ENCODE data around the gene JMY.

Gene JMY

GRCh38 chr5:79297661-79298060 is 61.7 kb downstream of the JMY start:
- no peak for TF ChIP-seq CTCF (IDR thresholded peaks at IDR 0.05)
- Histone ChIP-seq H3K4me1 (no peaks in the 10 kb centered on the region), H3K4me3 (no peak overlapping the region), H3K36me3 (peaks cover 20 to 52% (median 21%) of the 10 kb centered on the region in 3 donors), H3K27me3 (no peaks in the 10 kb centered on the region), H3K27ac (no peak overlapping the region), H3K9me3 (no peaks in the 10 kb centered on the region)
- intact Hi-C loops (cut with DNase I; ENCODE audit: low total_unique reads): no loop called here
- DNase-seq: no peak

- Histone ChIP-seq H3K4me1 (no peaks in the 10 kb centered on the region), H3K36me3 (peaks cover 25 to 79% (median 27%) of the 10 kb centered on the region in 3 donors), H3K9me3 (no peaks in the 10 kb centered on the region), H3K27me3 (no peaks in the 10 kb centered on the region), H3K27ac (no peak overlapping the region), H3K4me3 (no peak overlapping the region)
- intact Hi-C loops (cut with DNase I; ENCODE audit: low total_unique reads): no loop called here
- no peak for TF ChIP-seq CTCF (IDR thresholded peaks at IDR 0.05)
- no peak for DNase-seq
Observed at GRCh38 chr5:79301046-79301712, 65.2 kb downstream of the JMY start.

DNA sequence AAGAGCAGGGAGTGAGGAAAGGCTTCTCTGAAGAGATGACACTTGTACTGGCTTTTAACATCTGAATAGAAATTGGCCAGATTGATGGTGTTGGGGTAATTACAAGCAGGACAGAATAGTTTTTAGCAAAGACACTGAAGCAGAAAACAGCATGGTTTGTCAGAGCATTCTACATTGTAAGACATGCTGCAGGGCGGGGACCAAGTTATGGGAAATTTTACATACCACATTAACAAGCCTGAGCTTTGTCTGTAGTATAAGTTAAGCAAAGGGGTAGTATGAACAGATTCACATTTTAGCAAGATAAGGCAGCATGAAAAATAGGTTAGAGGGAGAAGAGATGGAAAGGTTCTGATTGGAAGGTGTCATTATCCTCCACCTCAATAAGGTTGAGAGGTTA is 66.5 kb downstream of the JMY start:
- intact Hi-C loops (cut with DNase I; ENCODE audit: low total_unique reads): no loop called here
- no peak for TF ChIP-seq CTCF (IDR thresholded peaks at IDR 0.05)
- no peak overlapping the region for H3K27ac ChIP-seq
- no peaks in the 10 kb centered on the region for H3K4me1 ChIP-seq
- H3K36me3 ChIP-seq: peaks cover 37 to 91% (median 40%) of the 10 kb centered on the region in 3 donors
- H3K27me3 ChIP-seq: no peaks in the 10 kb centered on the region
- no peaks in the 10 kb centered on the region for H3K9me3 ChIP-seq
- DNase-seq: no peak
- H3K4me3 ChIP-seq: no peak overlapping the region

GRCh38 chr5:79305706-79306105 is 69.8 kb downstream of the JMY start:
- Histone ChIP-seq H3K27me3 (no peaks in the 10 kb centered on the region), H3K4me3 (no peak overlapping the region), H3K36me3 (peaks cover 36 to 78% (median 39%) of the 10 kb centered on the region in 3 donors), H3K27ac (no peak overlapping the region), H3K9me3 (no peaks in the 10 kb centered on the region), H3K4me1 (no peaks in the 10 kb centered on the region)
- TF ChIP-seq CTCF (IDR thresholded peaks at IDR 0.05): no peak
- intact Hi-C loops (cut with DNase I; ENCODE audit: low total_unique reads): no loop called here
- DNase-seq: no peak

GRCh38 chr5:79318935-79319614 is 83.1 kb downstream of the JMY start:
- no peak for TF ChIP-seq CTCF (IDR thresholded peaks at IDR 0.05)
- no peak for DNase-seq
- Histone ChIP-seq H3K27me3 (no peaks in the 10 kb centered on the region), H3K4me1 (no peaks in the 10 kb centered on the region), H3K36me3 (peaks cover 28 to 75% (median 72%) of the 10 kb centered on the region in 3 donors), H3K27ac (no peak overlapping the region), H3K4me3 (no peak overlapping the region), H3K9me3 (no peaks in the 10 kb centered on the region)
- intact Hi-C loops (cut with DNase I; ENCODE audit: low total_unique reads): no loop called here

Measured in tibial artery (tissue), 4 donors.